GM23248 (cell line): ENCODE measurements around the gene TYMP.

Experiments used
- EZH2 ChIP-seq: fragments of 200-600 bp; sonication (generic); IDR thresholded peaks from 2 replicates; pipeline ENCODE4 v1.6.1; 2018; ENCODE audit warnings: antibody characterized with exemption, mild to moderate bottlenecking; ENCODE audit not compliant: insufficient read depth, poor library complexity, severe bottlenecking
- EZH2phosphoT487 ChIP-seq: fragments of 200-600 bp; sonication (generic); IDR thresholded peaks from 2 replicates; pipeline ENCODE4 v1.6.1; 2018; ENCODE audit warnings: antibody characterized with exemption, moderate library complexity, mild to moderate bottlenecking, low read depth; ENCODE audit not compliant: insufficient read depth

GRCh38 chr22:50523806-50524675 lies 5.8 kb downstream of the TYMP start:
- no peak for TF ChIP-seq EZH2phosphoT487
- no peak for TF ChIP-seq EZH2
